PC-9 (cell line): Measurements from ENCODE around the gene CHPT1. TPM values are rescaled to one million over a fixed set of nuclear protein-coding genes. Genes with fewer than 3 reads are reported as not detected.

Source experiments
- BruUV-seq: library from RNA; stranded (reverse); fragments of 400-500 nt; replicated peaks from 2 replicates; lab custom pipeline; 2021; lab: Mats Ljungman, UMichigan
- CTCF ChIA-PET: fragments of 300-600 bp; sonication (Branson Sonifier 250); formaldehyde crosslinking; loops from one replicate; lab custom pipeline; 2022; ENCODE audit warnings: antibody characterized with exemption; lab: Charles Lee
- POLR2A ChIA-PET: fragments of 300-600 bp; sonication (Branson Sonifier 250); formaldehyde crosslinking; loops from one replicate; lab custom pipeline; 2022; ENCODE audit warnings: antibody characterized with exemption; ENCODE audit not compliant: unreplicated experiment; lab: Charles Lee
- DNase-seq, 2 experiments: peaks; one replicate each; pipeline versions ENCODE4 v3.0.0 to v3.0.0-alpha.2; 2015 to 2022; ENCODE audit warnings: mixed read lengths in 1 of 2
- H2AFZ ChIP-seq: fragments of 200-600 bp; sonication (generic); 2 replicates; pipeline ENCODE4 v1.8.1; 2017; ENCODE audit warnings: antibody characterized with exemption
- H3F3A ChIP-seq: fragments of 200-600 bp; sonication (generic); 2 replicates; pipeline ENCODE4 v1.8.1; 2017; ENCODE audit warnings: antibody characterized with exemption, mild to moderate bottlenecking, low read depth; ENCODE audit not compliant: insufficient read depth
- H3K27ac ChIP-seq: fragments of 200-600 bp; sonication (generic); 2 replicates; pipeline ENCODE4 v1.6.1; 2016; ENCODE audit warnings: mixed run types
- H3K27me3 ChIP-seq: fragments of 200-600 bp; sonication (generic); 2 replicates; pipeline ENCODE4 v1.6.1; 2016; ENCODE audit warnings: low read depth, mixed run types; ENCODE audit not compliant: insufficient read depth
- H3K36me3 ChIP-seq: fragments of 200-600 bp; sonication (generic); 2 replicates; pipeline ENCODE4 v1.6.1; 2016; ENCODE audit warnings: low read depth, mixed run types
- H3K4me1 ChIP-seq: fragments of 200-600 bp; sonication (generic); replicated peaks from 2 replicates; pipeline ENCODE4 v1.6.1; 2016; ENCODE audit warnings: mixed run types; ENCODE audit not compliant: insufficient read depth
- H3K4me2 ChIP-seq: fragments of 200-600 bp; sonication (generic); 2 replicates; pipeline ENCODE4 v1.6.1; 2017; ENCODE audit warnings: mixed run types
- H3K4me3 ChIP-seq: fragments of 200-600 bp; sonication (generic); 2 replicates; pipeline ENCODE4 v1.6.1; 2016; ENCODE audit warnings: mixed run types
- H3K79me2 ChIP-seq: fragments of 200-600 bp; sonication (generic); 2 replicates; pipeline ENCODE4 v1.6.1; 2017; ENCODE audit warnings: low read depth, mixed run types
- H3K9me2 ChIP-seq: fragments of 200-600 bp; sonication (generic); 2 replicates; pipeline ENCODE4 v1.8.1; 2017; ENCODE audit warnings: mild to moderate bottlenecking; ENCODE audit not compliant: insufficient read depth
- H3K9me3 ChIP-seq: fragments of 200-600 bp; sonication (generic); 2 replicates; pipeline ENCODE4 v1.8.1; 2016; ENCODE audit warnings: low read depth; ENCODE audit not compliant: insufficient read depth
- H4K20me1 ChIP-seq: fragments of 200-600 bp; sonication (generic); 2 replicates; pipeline ENCODE4 v1.8.1; 2017; ENCODE audit not compliant: insufficient read depth
- CTCF ChIP-seq: fragments of 200-600 bp; sonication (generic); conservative IDR thresholded peaks from 2 replicates; pipeline ENCODE4 v1.6.1; 2017; ENCODE audit warnings: mixed run types, antibody characterized with exemption, mild to moderate bottlenecking, moderate library complexity
- EZH2 ChIP-seq: fragments of 200-600 bp; sonication (generic); IDR thresholded peaks from 2 replicates; pipeline ENCODE4 v1.8.0; 2017; ENCODE audit warnings: antibody characterized with exemption, low read depth
- intact Hi-C: fragments of 100-400 bp; cut with micrococcal nuclease; formaldehyde crosslinking; loops from one replicate; pipeline ENCODE4 v1.10.0; 2022; ENCODE audit not compliant: unreplicated experiment
- total RNA-seq: library from RNA; stranded (reverse); gene quantifications from 2 replicates; pipeline ENCODE4 v1.2.3, GENCODE V29; 2021

CHPT1 gene
- total RNA-seq, 1 experiment from 2014 or later: 6.1 TPM

GRCh38 chr12:101746196-101746595, 48.8 kb downstream of the CHPT1 start:
- H3K4me2 ChIP-seq: no peak overlapping the region
- H3K79me2 ChIP-seq: no peaks in the 10 kb centered on the region
- intact Hi-C loops: no loop called here
- H3K9me3 ChIP-seq: no peaks in the 10 kb centered on the region
- H3K9me2 ChIP-seq: no peaks in the 10 kb centered on the region
- no TSS peak for BruUV-seq
- no peaks in the 10 kb centered on the region for H3K4me1 ChIP-seq
- CTCF ChIA-PET: no interaction called here
- no peak for DNase-seq
- no peak overlapping the region for H3K4me3 ChIP-seq
- TF ChIP-seq CTCF (no peak), EZH2 (no peak)
- H3F3A ChIP-seq: no peaks in the 10 kb centered on the region
- no peaks in the 10 kb centered on the region for H3K36me3 ChIP-seq
- H3K27me3 ChIP-seq: no peaks in the 10 kb centered on the region
- H4K20me1 ChIP-seq: no peaks in the 10 kb centered on the region
- POLR2A ChIA-PET: no interaction called here
- H3K27ac ChIP-seq: no peak overlapping the region
- no peak overlapping the region for H2AFZ ChIP-seq

GRCh38 chr12:101746661-101747060, 49.2 kb downstream of the CHPT1 start:
- H3K27me3 ChIP-seq: no peaks in the 10 kb centered on the region
- TF ChIP-seq EZH2 (no peak), CTCF (no peak)
- no peaks in the 10 kb centered on the region for H3K9me2 ChIP-seq
- no peak overlapping the region for H3K4me3 ChIP-seq
- no peaks in the 10 kb centered on the region for H3K4me1 ChIP-seq
- POLR2A ChIA-PET: no interaction called here
- no peaks in the 10 kb centered on the region for H3K36me3 ChIP-seq
- H3K4me2 ChIP-seq: no peak overlapping the region
- no peaks in the 10 kb centered on the region for H3K9me3 ChIP-seq
- no peak for DNase-seq
- intact Hi-C loops: no loop called here
- no peak overlapping the region for H2AFZ ChIP-seq
- CTCF ChIA-PET: interaction anchor here (0.7 kb wide), 1 partner anchor 26 kb away, joined by 6 read pairs; no protein-coding TSS in a partner anchor
- H3F3A ChIP-seq: no peaks in the 10 kb centered on the region
- H3K27ac ChIP-seq: no peak overlapping the region
- no TSS peak for BruUV-seq
- H3K79me2 ChIP-seq: no peaks in the 10 kb centered on the region
- H4K20me1 ChIP-seq: no peaks in the 10 kb centered on the region

- Histone ChIP-seq H4K20me1 (no peaks in the 10 kb centered on the region), H3K9me3 (no peaks in the 10 kb centered on the region), H2AFZ (no peak overlapping the region), H3K9me2 (no peaks in the 10 kb centered on the region), H3K27ac (no peak overlapping the region), H3F3A (no peaks in the 10 kb centered on the region), H3K36me3 (no peaks in the 10 kb centered on the region), H3K4me2 (no peak overlapping the region), H3K4me1 (no peaks in the 10 kb centered on the region), H3K79me2 (no peaks in the 10 kb centered on the region), H3K4me3 (no peak overlapping the region), H3K27me3 (no peaks in the 10 kb centered on the region)
- BruUV-seq: no TSS peak
- DNase-seq: no peak
- intact Hi-C loops: no loop called here
- POLR2A ChIA-PET: no interaction called here
- TF ChIP-seq CTCF: no peak
- no peak for TF ChIP-seq EZH2
- CTCF ChIA-PET: no interaction called here
Observed at GRCh38 chr12:101747697-101748096, 50.3 kb downstream of the CHPT1 start.
